GM19468 (cell line): ENCODE data around the gene GNG7.
A peak's percentile ranks its signal among the peaks of the same experiment; 100 is the strongest.
"Not testable (repeated sequence)": the region's sequence is repeated elsewhere in the genome, so short reads cannot be mapped to it uniquely, and the experiment has no call there.

Experiments used
- ATAC-seq: cut with Tn5 transposase; IDR thresholded peaks from one replicate; pipeline ENCODE4 v1.9.1; 2021; ENCODE audit warnings: mild to moderate bottlenecking, moderate library complexity, moderate number of reproducible peaks; ENCODE audit not compliant: unreplicated experiment; ENCODE audit errors: extremely low read depth

Gene GNG7

GRCh38 chr19:2582984-2583956, 119.2 kb downstream of the GNG7 start:
- no peak for ATAC-seq

- not testable (repeated sequence) for ATAC-seq
Observed at GRCh38 chr19:2580396-2580795, 122.1 kb downstream of the GNG7 start.

GRCh38 chr19:2579678-2580280, 122.7 kb downstream of the GNG7 start:
- no peak for ATAC-seq

- ATAC-seq, result no peak
Observed at GRCh38 chr19:2578901-2579677, 123.4 kb downstream of the GNG7 start.

GRCh38 chr19:2578391-2578890, 124.1 kb downstream of the GNG7 start:
- no peak for ATAC-seq

GRCh38 chr19:2577722-2578335, 124.7 kb downstream of the GNG7 start:
- no peak for ATAC-seq

- ATAC-seq, result no peak
Observed at GRCh38 chr19:2575734-2576481, 126.6 kb downstream of the GNG7 start.

GRCh38 chr19:2574971-2575630, 127.4 kb downstream of the GNG7 start:
- no peak for ATAC-seq

GRCh38 chr19:2574478-2574931, 128.0 kb downstream of the GNG7 start:
- ATAC-seq, result no peak

- no peak for ATAC-seq
Observed at GRCh38 chr19:2573916-2574315, 128.6 kb downstream of the GNG7 start.

GRCh38 chr19:2572152-2572551, 130.3 kb downstream of the GNG7 start:
- not testable (repeated sequence) for ATAC-seq

- ATAC-seq, result no peak
Observed at GRCh38 chr19:2569596-2570465, 132.7 kb downstream of the GNG7 start.

- no peak for ATAC-seq
Observed at GRCh38 chr19:2567996-2568395, 134.5 kb downstream of the GNG7 start.

- ATAC-seq, result no peak
Observed at GRCh38 chr19:2567580-2567979, 134.9 kb downstream of the GNG7 start.

- not testable (repeated sequence) for ATAC-seq
Observed at GRCh38 chr19:2563546-2563945, 138.9 kb downstream of the GNG7 start.

- peak; percentile 26 for ATAC-seq
Observed at GRCh38 chr19:2561895-2562294, 140.6 kb downstream of the GNG7 start.

GRCh38 chr19:2561221-2561620, 141.3 kb downstream of the GNG7 start:
- ATAC-seq, result no peak

GRCh38 chr19:2560369-2560768, 142.1 kb downstream of the GNG7 start:
- ATAC-seq, result no peak
